Naive thymus-derived CD4-positive, alpha-beta T cell (primary cell): Measurements from ENCODE around the gene MYL12A. TPM values are rescaled to one million over a fixed set of nuclear protein-coding genes. Genes with fewer than 3 reads are reported as not detected.

Experiments
- ATAC-seq: fragments of 150-1000 bp; cut with Tn5 transposase; 2 replicates; pipeline ENCODE4 v1.10.0; 2021; ENCODE audit warnings: mild to moderate bottlenecking, moderate library complexity
- CTCF ChIA-PET: fragments of 350-600 bp; sonication (Branson Sonifier 250); formaldehyde crosslinking; loops from one replicate; lab custom pipeline; 2021; ENCODE audit warnings: antibody characterized with exemption; lab: Charles Lee
- POLR2A ChIA-PET: fragments of 350-600 bp; sonication (Branson Sonifier 250); formaldehyde crosslinking; loops from one replicate; lab custom pipeline; 2021; ENCODE audit warnings: antibody characterized with exemption, inconsistent platforms; lab: Charles Lee
- DNase-seq, 9 donors: peaks; one replicate each; pipeline versions ENCODE4 v3.0.0 to v3.0.0-alpha.2; 2020 to 2022; ENCODE audit warnings: mixed read lengths in 1 of 9
- H3K27ac ChIP-seq: one replicate; pipeline ENCODE4 v1.7.0; 2013; ENCODE audit warnings: mild to moderate bottlenecking, low read depth, low read length, moderate library complexity
- H3K27me3 ChIP-seq, 2 donors: one replicate each; pipeline ENCODE4 v1.7.0; 2013; ENCODE audit warnings: low read length in 2 of 2, mild to moderate bottlenecking in 2 of 2, moderate library complexity in 2 of 2; ENCODE audit not compliant: control insufficient read depth in 2 of 2, insufficient read depth in 2 of 2
- H3K36me3 ChIP-seq, 3 experiments: 1 replicate in 2 of 3; 2 replicates in 1 of 3; pipeline ENCODE4 v1.7.0; 2013; ENCODE audit warnings: low read length in 3 of 3, mild to moderate bottlenecking in 3 of 3, moderate library complexity in 1 of 3; ENCODE audit not compliant: insufficient read depth in 3 of 3, control insufficient read depth in 2 of 3
- H3K4me1 ChIP-seq, 2 donors: one replicate each; pipeline ENCODE4 v1.7.0; 2013; ENCODE audit warnings: low read length in 2 of 2, mild to moderate bottlenecking in 2 of 2, moderate library complexity in 1 of 2; ENCODE audit not compliant: control insufficient read depth in 2 of 2, insufficient read depth in 2 of 2
- H3K4me3 ChIP-seq: 2 replicates; pipeline ENCODE4 v1.7.0; 2013; ENCODE audit warnings: mild to moderate bottlenecking, low read length
- H3K9me3 ChIP-seq, 3 experiments: 1 replicate in 2 of 3; 2 replicates in 1 of 3; pipeline ENCODE4 v1.7.0; 2013; ENCODE audit warnings: low read length in 3 of 3; ENCODE audit not compliant: control insufficient read depth in 2 of 3
- H3K27ac Mint-ChIP-seq, 9 donors: one replicate each; pipeline ENCODE4 v1.8.0; 2020 to 2022; ENCODE audit warnings: mixed read lengths in 9 of 9, mild to moderate bottlenecking in 8 of 9, moderate library complexity in 5 of 9, inconsistent platforms in 2 of 9
- H3K27me3 Mint-ChIP-seq, 5 donors: one replicate each; pipeline ENCODE4 v1.8.0; 2021 to 2022; ENCODE audit warnings: mixed read lengths in 5 of 5, mild to moderate bottlenecking in 1 of 5
- H3K36me3 Mint-ChIP-seq, 5 donors: one replicate each; pipeline ENCODE4 v1.8.0; 2020 to 2022; ENCODE audit warnings: mixed read lengths in 5 of 5, mild to moderate bottlenecking in 3 of 5, inconsistent platforms in 1 of 5
- H3K4me1 Mint-ChIP-seq, 7 donors: one replicate each; pipeline ENCODE4 v1.8.0; 2020 to 2022; ENCODE audit warnings: mixed read lengths in 7 of 7, mild to moderate bottlenecking in 3 of 7, inconsistent platforms in 1 of 7
- H3K4me3 Mint-ChIP-seq, 10 donors: one replicate each; pipeline ENCODE4 v1.8.0; 2020 to 2022; ENCODE audit warnings: mild to moderate bottlenecking in 10 of 10, mixed read lengths in 10 of 10, moderate library complexity in 6 of 10, inconsistent platforms in 2 of 10
- H3K9me3 Mint-ChIP-seq, 11 donors: one replicate each; pipeline ENCODE4 v1.8.0; 2020 to 2022; ENCODE audit warnings: mixed read lengths in 11 of 11, mild to moderate bottlenecking in 4 of 11, inconsistent platforms in 1 of 11, moderate library complexity in 1 of 11
- intact Hi-C, 2 donors: fragments of 100-400 bp; cut with micrococcal nuclease; formaldehyde crosslinking; loops; one replicate each; pipeline ENCODE4 v1.15.1; 2023
- polyA plus RNA-seq, 2 donors: library from polyadenylated mRNA; unstranded; fragments of 300-500 nt; fragmentation: Illumina TruSeq; gene quantifications; one replicate each; pipeline ENCODE4 v1.2.3, GENCODE V29; 2021
- total RNA-seq, 6 experiments: library from RNA in 5 of 6; stranded (reverse) in 5 of 6; gene quantifications; 1 replicate in 5 of 6; 2 replicates in 1 of 6; pipeline ENCODE4 v1.2.3 and lab custom pipeline; 2021 to 2026

The MYL12A gene
- total and polyA plus RNA-seq, 7 experiments from 2014 or later: 331 to 2,608 (median 426) TPM

GRCh38 chr18:3286159-3286558 is 38.6 kb downstream of the MYL12A start:
- Mint-ChIP-seq H3K27ac (no peak overlapping the region), H3K27me3 (peaks cover 0 to 14% (median 0%) of the 10 kb centered on the region in 5 donors), H3K9me3 (peaks cover 0 to 20% (median 6%) of the 10 kb centered on the region in 11 donors), H3K4me3 (no peak overlapping the region), H3K4me1 (peaks cover 0 to 4% (median 0%) of the 10 kb centered on the region in 7 donors), H3K36me3 (peaks cover 0 to 4% (median 1%) of the 10 kb centered on the region in 5 donors)
- DNase-seq (no peak), ATAC-seq (no peak)
- CTCF ChIA-PET: interaction anchor here (0.6 to 4.8 kb wide), 2 partner anchors 380 to 820 kb away, joined by 3 to 84 read pairs; no protein-coding TSS in a partner anchor
- Histone ChIP-seq H3K36me3 (no peaks in the 10 kb centered on the region), H3K27me3 (no peaks in the 10 kb centered on the region), H3K27ac (no peak overlapping the region), H3K4me3 (no peak overlapping the region), H3K4me1 (no peaks in the 10 kb centered on the region), H3K9me3 (peaks cover 0 to 4% (median 0%) of the 10 kb centered on the region in 3 experiments)
- POLR2A ChIA-PET: interaction anchor here (0.6 to 2.2 kb wide), 4 partner anchors 9 to 380 kb away, joined by 3 to 6 read pairs (median 4); partner anchors contain the start of gene MYL12B
- intact Hi-C loops: loop anchor here in 1 of 2 donors (10.0 kb wide), 1 partner anchor 489 kb away; no protein-coding TSS in a partner anchor

- H3K27ac ChIP-seq: no peak overlapping the region
- no peaks in the 10 kb centered on the region for H3K36me3 ChIP-seq
- no peaks in the 10 kb centered on the region for H3K27me3 ChIP-seq
- H3K27ac Mint-ChIP-seq: peak overlapping the region in 1 of 9 donors; percentile 43
- peaks cover 3 to 32% (median 16%) of the 10 kb centered on the region in 11 donors for H3K9me3 Mint-ChIP-seq
- peaks cover 0 to 21% (median 13%) of the 10 kb centered on the region in 5 donors for H3K36me3 Mint-ChIP-seq
- peaks cover 0 to 16% (median 10%) of the 10 kb centered on the region in 7 donors for H3K4me1 Mint-ChIP-seq
- ChIA-PET POLR2A (interaction anchor here (0.6 kb wide), 1 partner anchor 1665 kb away, joined by 3 read pairs; no protein-coding TSS in a partner anchor), CTCF (interaction anchor here (5.7 kb wide), 1 partner anchor 372 kb away, joined by 37 read pairs; no protein-coding TSS in a partner anchor)
- no peak overlapping the region for H3K4me3 Mint-ChIP-seq
- H3K27me3 Mint-ChIP-seq: peaks cover 0 to 20% (median 4%) of the 10 kb centered on the region in 5 donors
- intact Hi-C loops: no loop called here
- DNase-seq (no peak), ATAC-seq (no peak)
- peaks cover 6 to 9% of the 10 kb centered on the region in 2 donors for H3K4me1 ChIP-seq
- H3K9me3 ChIP-seq: peaks cover 0 to 4% (median 0%) of the 10 kb centered on the region in 3 experiments
- H3K4me3 ChIP-seq: no peak overlapping the region
Observed at GRCh38 chr18:3293196-3293951, 45.8 kb downstream of the MYL12A start.

GRCh38 chr18:3294435-3295080 is 47.0 kb downstream of the MYL12A start:
- H3K36me3 Mint-ChIP-seq: peaks cover 0 to 21% (median 13%) of the 10 kb centered on the region in 5 donors
- peaks cover 3 to 29% (median 16%) of the 10 kb centered on the region in 11 donors for H3K9me3 Mint-ChIP-seq
- ATAC-seq (no peak), DNase-seq (no peak)
- Histone ChIP-seq H3K27ac (no peak overlapping the region), H3K4me1 (peaks cover 6 to 9% of the 10 kb centered on the region in 2 donors), H3K4me3 (no peak overlapping the region), H3K36me3 (no peaks in the 10 kb centered on the region), H3K9me3 (peaks cover 0 to 4% (median 0%) of the 10 kb centered on the region in 3 experiments), H3K27me3 (no peaks in the 10 kb centered on the region)
- H3K4me1 Mint-ChIP-seq: peaks cover 0 to 16% (median 10%) of the 10 kb centered on the region in 7 donors
- ChIA-PET POLR2A (interaction anchor here (0.6 to 0.9 kb wide), 4 partner anchors 13 to 300 kb away, joined by 3 to 7 read pairs (median 3); no protein-coding TSS in a partner anchor), CTCF (interaction anchor here (5.7 kb wide), 1 partner anchor 371 kb away, joined by 37 read pairs; no protein-coding TSS in a partner anchor)
- intact Hi-C loops: no loop called here
- peaks cover 1 to 30% (median 13%) of the 10 kb centered on the region in 5 donors for H3K27me3 Mint-ChIP-seq
- no peak overlapping the region for H3K27ac Mint-ChIP-seq
- H3K4me3 Mint-ChIP-seq: peak overlapping the region in 1 of 10 donors; percentile 4

GRCh38 chr18:3297025-3297984 is 49.7 kb downstream of the MYL12A start:
- Mint-ChIP-seq H3K4me1 (peaks cover 0 to 16% (median 10%) of the 10 kb centered on the region in 7 donors), H3K9me3 (peaks cover 0 to 11% (median 2%) of the 10 kb centered on the region in 11 donors), H3K4me3 (peak overlapping the region; percentile 89 to 98 (median 95)), H3K36me3 (peaks cover 0 to 11% (median 3%) of the 10 kb centered on the region in 5 donors), H3K27me3 (peaks cover 13 to 41% (median 30%) of the 10 kb centered on the region in 5 donors), H3K27ac (peak overlapping the region; percentile 21 to 93 (median 84))
- no peaks in the 10 kb centered on the region for H3K9me3 ChIP-seq
- H3K27ac ChIP-seq: peak overlapping the region; percentile 62
- intact Hi-C loops: loop anchor here (1.0 to 2.0 kb wide), 12 partner anchors 16 to 369 kb away; partner anchors contain the start of gene MYL12A (in 1 of the 2)
- CTCF ChIA-PET: interaction anchor here (0.6 to 5.7 kb wide), 15 partner anchors 16 to 369 kb away, joined by 3 to 37 read pairs (median 4); no protein-coding TSS in a partner anchor
- POLR2A ChIA-PET: interaction anchor here (0.6 to 2.5 kb wide), 15 partner anchors 10 to 703 kb away, joined by 3 to 24 read pairs (median 6); partner anchors contain the start of genes MYL12A, MYL12B and TGIF1
- ATAC-seq (peak; percentile 100), DNase-seq (peak; percentile 74 to 93 (median 90))
- H3K4me3 ChIP-seq: peak overlapping the region; percentile 60
- H3K36me3 ChIP-seq: no peaks in the 10 kb centered on the region
- no peaks in the 10 kb centered on the region for H3K27me3 ChIP-seq
- peaks cover 6 to 9% of the 10 kb centered on the region in 2 donors for H3K4me1 ChIP-seq

- Mint-ChIP-seq H3K9me3 (peaks cover 0 to 1% (median 0%) of the 10 kb centered on the region in 11 donors), H3K4me3 (no peak overlapping the region), H3K36me3 (no peaks in the 10 kb centered on the region), H3K4me1 (peaks cover 0 to 20% (median 0%) of the 10 kb centered on the region in 7 donors), H3K27ac (peak overlapping the region in 1 of 9 donors; percentile 86), H3K27me3 (peaks cover 9 to 27% (median 22%) of the 10 kb centered on the region in 5 donors)
- ATAC-seq: no peak
- intact Hi-C loops: loop anchor here in 1 of 2 donors (2.0 kb wide), 1 partner anchor 290 kb away; no protein-coding TSS in a partner anchor
- POLR2A ChIA-PET: no interaction called here
- CTCF ChIA-PET: no interaction called here
- DNase-seq: no peak
- H3K36me3 ChIP-seq: no peaks in the 10 kb centered on the region
- no peaks in the 10 kb centered on the region for H3K27me3 ChIP-seq
- H3K9me3 ChIP-seq: no peaks in the 10 kb centered on the region
- H3K4me1 ChIP-seq: peaks cover 0 to 7% of the 10 kb centered on the region in 2 donors
- H3K27ac ChIP-seq: no peak overlapping the region
- no peak overlapping the region for H3K4me3 ChIP-seq
Observed at GRCh38 chr18:3304832-3305231, 57.2 kb downstream of the MYL12A start.
